ENCODE data around the gene XPO4. TPM values are rescaled to one million over a fixed set of nuclear protein-coding genes. Genes with fewer than 3 reads are reported as not detected.
A peak's percentile ranks its signal among the peaks of the same experiment; 100 is the strongest.

Gene XPO4
- total RNA-seq, 6 donors from 2014 or later, result 15.7 to 33.0 (median 17.4) TPM

GRCh38 chr13:20908714-20909497 lies 6.4 kb upstream of the XPO4 start:
- no peak for DNase-seq
- Histone ChIP-seq H3K4me3 (no peak overlapping the region), H3K27ac (no peak overlapping the region), H3K9me3 (no peaks in the 10 kb centered on the region), H3K4me1 (no peaks in the 10 kb centered on the region), H3K36me3 (no peaks in the 10 kb centered on the region), H3K27me3 (no peaks in the 10 kb centered on the region)
- no peak for ATAC-seq (ENCODE audit: low FRiP score in 2 of 2)
- no peak for TF ChIP-seq EP300 (IDR thresholded peaks at IDR 0.05)
- WGBS, 2 donors, result 59 to 69% methylated on average over 6 of the region's 6 CpGs

DNA sequence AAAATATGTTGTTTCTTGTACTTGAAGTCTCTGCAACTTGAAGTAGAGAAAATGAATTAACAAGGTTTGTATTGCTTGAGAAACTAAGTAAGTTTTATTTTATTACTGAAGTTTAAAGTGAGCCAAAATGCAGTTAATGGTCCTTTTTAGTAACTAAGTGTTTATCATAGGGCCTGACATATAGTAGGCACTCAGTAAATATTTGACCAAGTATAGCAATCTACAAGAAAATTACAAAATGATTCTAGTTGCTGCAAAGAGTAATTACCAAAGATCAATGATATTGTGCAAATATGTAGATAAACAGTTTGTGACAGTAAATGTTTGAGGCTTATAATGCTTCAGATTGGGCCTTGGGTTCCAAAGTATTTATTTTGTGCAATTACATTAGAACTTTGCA lies 2.4 kb upstream of the XPO4 start:
- Histone ChIP-seq H3K4me3 (no peak overlapping the region), H3K27ac (no peak overlapping the region), H3K4me1 (peaks cover 13 to 26% (median 18%) of the 10 kb centered on the region in 4 donors), H3K27me3 (no peaks in the 10 kb centered on the region), H3K9me3 (no peaks in the 10 kb centered on the region), H3K36me3 (peaks cover 0 to 3% (median 0%) of the 10 kb centered on the region in 4 donors)
- no peak for DNase-seq
- TF ChIP-seq POLR2A (IDR thresholded peaks at IDR 0.05) (no peak), POLR2AphosphoS5 (IDR thresholded peaks at IDR 0.05) (no peak), EP300 (IDR thresholded peaks at IDR 0.05) (no peak)
- TF ChIP-seq, protein P1, sequence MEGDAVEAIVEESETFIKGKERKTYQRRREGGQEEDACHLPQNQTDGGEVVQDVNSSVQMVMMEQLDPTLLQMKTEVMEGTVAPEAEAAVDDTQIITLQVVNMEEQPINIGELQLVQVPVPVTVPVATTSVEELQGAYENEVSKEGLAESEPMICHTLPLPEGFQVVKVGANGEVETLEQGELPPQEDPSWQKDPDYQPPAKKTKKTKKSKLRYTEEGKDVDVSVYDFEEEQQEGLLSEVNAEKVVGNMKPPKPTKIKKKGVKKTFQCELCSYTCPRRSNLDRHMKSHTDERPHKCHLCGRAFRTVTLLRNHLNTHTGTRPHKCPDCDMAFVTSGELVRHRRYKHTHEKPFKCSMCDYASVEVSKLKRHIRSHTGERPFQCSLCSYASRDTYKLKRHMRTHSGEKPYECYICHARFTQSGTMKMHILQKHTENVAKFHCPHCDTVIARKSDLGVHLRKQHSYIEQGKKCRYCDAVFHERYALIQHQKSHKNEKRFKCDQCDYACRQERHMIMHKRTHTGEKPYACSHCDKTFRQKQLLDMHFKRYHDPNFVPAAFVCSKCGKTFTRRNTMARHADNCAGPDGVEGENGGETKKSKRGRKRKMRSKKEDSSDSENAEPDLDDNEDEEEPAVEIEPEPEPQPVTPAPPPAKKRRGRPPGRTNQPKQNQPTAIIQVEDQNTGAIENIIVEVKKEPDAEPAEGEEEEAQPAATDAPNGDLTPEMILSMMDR (IDR thresholded peaks at IDR 0.05), result no peak
- ATAC-seq (ENCODE audit: low FRiP score in 2 of 2), result no peak

- TF ChIP-seq EP300 (IDR thresholded peaks at IDR 0.05) (no peak), POLR2AphosphoS5 (IDR thresholded peaks at IDR 0.05) (no peak), POLR2A (IDR thresholded peaks at IDR 0.05) (no peak)
- TF ChIP-seq, protein P1 (IDR thresholded peaks at IDR 0.05), result no peak
Observed at GRCh38 chr13:20903164-20903475, 574 bp upstream of the XPO4 start.

DNA sequence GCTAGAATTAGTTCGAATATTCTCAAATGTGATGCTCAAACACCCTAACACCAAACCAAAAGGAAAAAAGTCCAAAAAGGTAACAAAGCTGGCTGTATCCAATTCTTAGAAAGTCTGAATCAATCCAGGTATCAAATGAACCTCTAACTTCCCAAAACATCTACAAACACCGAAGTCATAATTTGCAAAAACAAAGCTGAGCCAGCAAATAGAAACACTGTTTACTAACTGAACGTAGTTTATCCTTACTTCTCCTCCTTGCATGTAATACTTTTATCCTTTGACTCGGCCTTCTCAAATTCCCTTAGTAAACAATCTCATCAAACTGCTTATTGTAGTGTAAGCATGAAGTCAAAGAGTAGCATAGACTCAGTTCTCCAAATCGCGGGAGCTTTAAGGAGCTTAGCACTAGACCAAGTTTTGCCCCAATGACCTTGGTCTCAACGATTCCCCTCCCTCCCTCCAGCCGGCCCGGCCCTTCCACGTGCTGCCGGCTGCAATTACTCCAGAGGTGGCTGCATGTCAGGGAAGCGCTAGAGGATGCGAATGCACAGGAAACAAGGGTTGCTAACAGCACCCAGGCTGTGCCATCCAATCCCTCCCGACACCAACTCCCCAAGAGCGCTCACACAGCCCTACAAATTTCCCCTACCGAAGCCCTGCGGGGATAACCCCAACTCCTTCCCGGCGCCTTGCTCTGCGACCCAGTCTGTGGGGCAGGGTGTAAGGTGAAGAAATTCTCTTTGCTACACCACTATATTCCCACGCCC lies 693 bp downstream of the XPO4 start:
- 3 to 4% methylated on average over 13 to 21 of the region's 21 CpGs for WGBS, 2 donors
- no peaks in the 10 kb centered on the region for H3K9me3 ChIP-seq
- H3K27ac ChIP-seq, result peak overlapping the region; percentile 91 to 96 (median 92)
- TF ChIP-seq EP300 (IDR thresholded peaks at IDR 0.05), result no peak
- TF ChIP-seq, protein P1 (IDR thresholded peaks at IDR 0.05), result no peak
- no peak for TF ChIP-seq POLR2A (IDR thresholded peaks at IDR 0.05)
- TF ChIP-seq POLR2AphosphoS5 (IDR thresholded peaks at IDR 0.05), result no peak
- no peaks in the 10 kb centered on the region for H3K27me3 ChIP-seq
- H3K36me3 ChIP-seq, result peaks cover 0 to 9% (median 0%) of the 10 kb centered on the region in 4 donors
- ATAC-seq (ENCODE audit: low FRiP score in 2 of 2) (peak; percentile 58 to 69), DNase-seq (peak; percentile 34 to 69)
- H3K4me1 ChIP-seq, result peaks cover 13 to 26% (median 18%) of the 10 kb centered on the region in 4 donors
- peak overlapping the region; percentile 79 to 98 (median 84) for H3K4me3 ChIP-seq

More at GRCh38 chr13:20903164-20903475, 574 bp upstream of the XPO4 start:
- 28% methylated on average over 14 of the region's 14 CpGs for WGBS, 2 donors
- peak overlapping the region; percentile 63 to 98 (median 83) for H3K4me3 ChIP-seq
- peaks cover 0 to 9% (median 0%) of the 10 kb centered on the region in 4 donors for H3K36me3 ChIP-seq
- H3K4me1 ChIP-seq, result peaks cover 13 to 26% (median 18%) of the 10 kb centered on the region in 4 donors
- H3K27me3 ChIP-seq, result no peaks in the 10 kb centered on the region
- H3K27ac ChIP-seq, result peak overlapping the region; percentile 91 to 96 (median 92)
- ATAC-seq (ENCODE audit: low FRiP score in 2 of 2) (no peak), DNase-seq (no peak)
- H3K9me3 ChIP-seq, result no peaks in the 10 kb centered on the region

GRCh38 chr13:20894245-20894644 lies 8.3 kb downstream of the XPO4 start:
- Histone ChIP-seq H3K27me3 (no peaks in the 10 kb centered on the region), H3K27ac (no peak overlapping the region), H3K9me3 (no peaks in the 10 kb centered on the region), H3K4me1 (no peaks in the 10 kb centered on the region), H3K4me3 (no peak overlapping the region), H3K36me3 (peaks cover 0 to 3% (median 0%) of the 10 kb centered on the region in 4 donors)
- DNase-seq (no peak), ATAC-seq (ENCODE audit: low FRiP score in 2 of 2) (no peak)
- WGBS, 2 donors, result 96 to 100% methylated on average over 2 of the region's 2 CpGs
- TF ChIP-seq, protein P1 (IDR thresholded peaks at IDR 0.05), result no peak
- no peak for TF ChIP-seq POLR2A (IDR thresholded peaks at IDR 0.05)
- TF ChIP-seq POLR2AphosphoS5 (IDR thresholded peaks at IDR 0.05), result no peak
- no peak for TF ChIP-seq EP300 (IDR thresholded peaks at IDR 0.05)
